RKO (cell line): Measurements from ENCODE around the gene RNF181.
"Not testable (repeated sequence)": the region's sequence is repeated elsewhere in the genome, so short reads cannot be mapped to it uniquely, and the experiment has no call there.

Source experiments
- DNase-seq: peaks from one replicate; pipeline ENCODE4 v3.0.0-alpha.2; 2016; ENCODE audit warnings: low spot score

RNF181 gene

GRCh38 chr2:85577386-85578242 is 17.9 kb upstream of the RNF181 start, which contains the start of gene VAMP8:
VAMP8 (plus strand) TSS chr2:85577586; CDS start chr2:85577647, 61 bp downstream.
- no peak for DNase-seq

DNA sequence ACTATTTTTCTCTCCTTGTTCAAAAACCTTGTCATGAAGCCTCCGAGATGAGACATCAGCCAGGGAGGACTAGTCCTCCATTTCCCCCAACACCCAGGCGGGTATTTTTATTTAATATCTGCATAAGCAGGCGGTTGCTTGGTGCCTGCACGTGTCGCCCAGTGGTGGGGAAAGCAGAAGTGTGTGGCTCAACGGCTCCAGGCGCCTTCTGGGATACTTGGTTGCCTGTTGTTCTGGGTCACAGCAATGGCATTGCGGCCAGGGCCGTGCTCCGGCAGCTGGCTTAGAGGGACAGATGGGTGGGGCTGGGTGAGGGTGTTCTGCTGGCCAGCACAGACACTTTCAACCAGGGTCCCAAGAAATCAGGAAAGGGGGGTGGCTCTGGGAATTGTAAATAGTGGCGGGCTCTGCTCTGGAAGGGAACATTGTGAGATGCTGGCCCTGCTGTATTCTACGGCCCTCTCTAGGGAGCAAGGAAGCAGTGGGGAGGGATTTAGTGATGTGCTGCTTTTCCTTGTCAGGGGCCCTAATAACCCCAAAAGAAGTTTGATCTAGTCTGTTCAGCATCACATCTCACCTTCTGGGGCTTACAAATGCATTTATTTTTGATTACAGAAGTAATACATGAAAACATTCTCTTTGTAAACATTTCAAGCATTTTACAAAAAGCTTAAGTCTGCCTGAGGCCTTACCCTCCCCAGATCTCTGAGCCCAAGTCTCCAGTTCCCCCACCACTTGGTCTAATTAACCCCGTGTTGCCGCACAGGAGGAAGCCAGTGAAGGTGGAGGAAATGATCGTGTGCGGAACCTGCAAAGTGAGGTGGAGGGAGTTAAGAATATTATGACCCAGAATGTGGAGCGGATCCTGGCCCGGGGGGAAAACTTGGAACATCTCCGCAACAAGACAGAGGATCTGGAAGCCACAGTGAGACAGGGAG is 17.0 kb upstream of the RNF181 start:
- DNase-seq, result no peak

DNA sequence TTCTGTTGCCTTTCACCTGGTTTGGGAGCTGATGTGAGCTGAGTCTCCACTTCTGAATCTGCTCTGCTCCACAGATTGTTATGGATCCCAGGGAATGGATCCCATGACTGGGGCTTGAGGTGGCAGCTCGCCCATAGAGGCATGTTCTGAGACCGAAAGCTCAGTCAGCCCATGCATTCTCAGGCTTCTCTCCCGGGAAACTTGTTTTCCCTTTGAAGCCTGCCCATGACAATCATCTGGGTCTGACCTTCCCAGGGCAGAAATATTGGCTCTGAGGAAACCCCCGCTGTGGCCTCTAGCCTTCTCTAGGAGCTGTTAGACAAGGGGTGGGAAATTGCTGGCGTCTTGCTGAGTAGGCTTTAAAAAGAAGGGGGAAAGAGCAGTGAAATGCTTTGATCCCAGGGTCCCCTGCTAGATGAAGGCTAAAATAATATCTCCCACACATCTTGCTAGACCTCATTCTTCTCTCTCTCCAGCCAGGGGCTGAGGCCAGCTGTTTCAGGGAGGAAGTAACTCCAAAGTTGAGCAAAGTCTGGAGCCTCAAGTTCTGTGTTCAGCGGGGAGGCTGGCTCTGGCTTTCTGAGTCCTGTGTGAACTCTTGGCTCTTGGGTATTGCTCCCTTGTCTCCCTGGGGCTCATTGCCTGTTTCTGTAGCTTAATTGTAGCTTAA is 16.1 kb upstream of the RNF181 start:
- DNase-seq, result no peak

- DNase-seq, result no peak
These were observed 15.3 kb upstream of the RNF181 start for GRCh38 chr2:85580206-85580605.

DNA sequence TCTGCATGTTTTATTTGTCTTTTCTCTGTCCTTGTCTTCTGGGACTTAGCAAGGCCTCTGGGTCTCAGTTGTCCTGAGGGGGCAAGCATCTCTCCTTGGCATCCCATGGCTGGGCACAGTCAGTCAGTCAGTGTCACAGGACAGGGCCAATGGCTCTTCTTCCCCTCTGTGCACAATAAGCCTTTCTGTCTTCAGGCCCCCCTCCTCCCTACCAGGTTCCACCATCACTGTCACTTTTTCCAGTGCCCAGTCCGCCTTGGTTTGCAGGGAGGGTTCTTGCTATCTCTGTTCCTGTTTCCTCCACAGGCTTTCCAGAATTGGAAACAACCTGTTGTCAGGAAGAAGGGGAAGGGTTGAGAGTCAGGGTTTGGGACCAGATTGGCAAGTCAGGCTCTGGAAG is 13.1 kb upstream of the RNF181 start:
- DNase-seq, result no peak

GRCh38 chr2:85583667-85584353 is 11.7 kb upstream of the RNF181 start:
- no peak for DNase-seq

DNA sequence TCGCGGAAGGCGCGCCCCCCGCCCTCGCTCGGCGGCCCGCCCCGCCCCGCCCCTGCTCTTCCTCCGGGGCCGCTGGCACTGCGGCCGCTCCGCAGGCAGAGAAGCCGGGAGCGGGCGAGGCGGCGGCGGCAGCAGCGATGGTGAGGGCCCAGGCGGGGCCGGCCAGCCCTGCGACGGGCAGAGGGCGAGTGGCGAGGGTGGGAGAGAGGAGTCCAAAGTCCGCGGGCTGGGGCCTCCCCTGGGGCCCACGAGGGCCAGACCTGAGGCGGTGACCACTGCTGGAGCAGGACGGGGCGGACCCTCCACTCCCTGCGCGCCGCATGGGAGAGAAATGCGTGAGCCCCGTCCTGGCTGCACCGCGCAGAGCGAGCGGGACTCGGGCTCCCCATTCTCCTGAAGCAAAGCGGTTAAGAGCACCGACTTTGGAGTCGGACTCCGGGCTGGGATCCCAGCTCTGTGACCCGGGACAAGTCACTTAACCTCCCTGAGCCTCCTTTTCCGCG is 11.1 kb upstream of the RNF181 start, which contains the start of gene VAMP5:
VAMP5 (plus strand) TSS at position 78 of the 503 bp plus-strand sequence; CDS start at position 138, 60 bp downstream.
- no peak for DNase-seq

GRCh38 chr2:85584857-85585780 is 10.4 kb upstream of the RNF181 start:
- peak; percentile 69 for DNase-seq

GRCh38 chr2:85585781-85586105 is 9.8 kb upstream of the RNF181 start:
- no peak for DNase-seq

- no peak for DNase-seq
These were observed 7.3 kb upstream of the RNF181 start for GRCh38 chr2:85588236-85588635.

DNA sequence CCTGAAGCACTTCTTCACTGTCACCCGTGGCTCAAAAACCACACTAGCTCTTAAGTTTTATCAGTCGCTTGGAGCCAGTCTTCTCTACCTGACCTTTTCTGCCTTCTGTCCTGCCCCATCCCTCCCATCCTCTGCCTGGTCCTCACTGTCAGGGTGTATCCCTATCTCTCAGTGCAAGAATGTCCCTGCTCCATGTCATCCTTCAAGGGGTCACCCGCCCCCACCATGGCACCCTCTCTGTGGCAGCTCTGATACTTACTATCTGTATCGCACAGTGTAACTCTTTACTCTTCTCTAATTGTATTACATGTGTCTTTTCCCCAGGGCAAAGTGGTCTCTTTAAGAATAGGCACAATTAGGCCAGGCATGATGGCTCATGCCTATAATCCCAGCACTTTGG is 6.9 kb upstream of the RNF181 start:
- no peak for DNase-seq

DNA sequence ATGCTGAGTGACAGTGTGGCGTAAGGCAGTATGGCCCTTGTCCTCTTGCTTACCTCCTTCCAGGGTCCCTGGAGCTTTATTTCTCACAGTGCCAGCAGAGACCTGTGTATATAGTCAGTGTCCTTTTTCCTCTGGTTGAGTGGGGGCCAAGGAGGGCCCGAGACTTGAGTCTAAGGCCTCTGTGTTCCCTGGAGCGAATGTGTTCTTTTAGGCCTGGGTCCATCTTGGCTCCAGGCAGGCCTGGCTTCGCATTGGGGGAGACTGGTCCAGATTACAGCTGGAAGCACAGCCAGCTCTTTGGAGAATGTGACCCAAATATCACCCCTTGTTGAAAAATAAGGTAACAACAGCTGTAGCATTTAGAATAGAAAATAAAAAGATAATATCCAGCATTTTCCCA is 6.4 kb upstream of the RNF181 start:
- DNase-seq, result no peak

DNA sequence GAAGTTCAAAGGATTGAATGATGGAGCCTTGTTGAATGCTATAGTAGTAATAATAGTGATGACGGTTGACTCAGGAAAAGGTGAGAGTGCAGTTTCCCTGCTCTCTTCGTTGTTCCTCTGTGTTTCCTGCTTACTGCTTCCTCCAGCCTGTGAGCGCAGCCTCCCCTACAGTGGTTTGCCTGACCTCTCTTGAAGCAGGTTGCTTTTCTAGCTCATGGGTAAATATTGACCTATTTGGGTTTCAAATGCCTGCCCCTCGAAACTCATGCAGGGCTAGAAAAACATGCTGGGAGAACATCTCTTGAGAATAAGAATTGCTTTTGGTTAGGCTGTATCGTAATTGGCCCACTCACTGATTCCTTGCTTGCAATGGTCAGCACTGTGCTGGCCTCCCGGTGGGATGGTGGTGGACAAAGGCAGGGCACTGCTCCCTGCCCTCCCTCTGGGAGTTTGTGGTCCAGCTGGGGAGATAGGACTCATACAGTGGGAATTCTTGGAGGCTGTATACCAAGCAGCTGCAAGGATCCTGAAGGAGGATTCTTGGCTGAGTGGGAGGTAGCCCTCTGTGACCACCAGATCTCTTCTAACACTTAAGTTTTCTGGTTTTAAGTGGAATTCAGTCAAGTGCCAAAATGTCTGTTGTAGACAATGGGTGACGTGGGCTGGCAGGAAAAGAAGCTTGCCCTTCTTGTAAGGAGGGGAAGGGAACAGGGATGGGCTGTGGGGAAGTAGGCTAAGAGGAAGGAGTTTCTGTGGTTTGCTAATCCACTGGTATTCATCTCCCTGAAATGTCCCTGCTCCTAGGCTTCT is 5.4 kb upstream of the RNF181 start:
- DNase-seq, result no peak

GRCh38 chr2:85590950-85591349 is 4.6 kb upstream of the RNF181 start:
- DNase-seq, result no peak

- DNase-seq, result no peak
These were observed 4.0 kb upstream of the RNF181 start for GRCh38 chr2:85591563-85591962.

DNA sequence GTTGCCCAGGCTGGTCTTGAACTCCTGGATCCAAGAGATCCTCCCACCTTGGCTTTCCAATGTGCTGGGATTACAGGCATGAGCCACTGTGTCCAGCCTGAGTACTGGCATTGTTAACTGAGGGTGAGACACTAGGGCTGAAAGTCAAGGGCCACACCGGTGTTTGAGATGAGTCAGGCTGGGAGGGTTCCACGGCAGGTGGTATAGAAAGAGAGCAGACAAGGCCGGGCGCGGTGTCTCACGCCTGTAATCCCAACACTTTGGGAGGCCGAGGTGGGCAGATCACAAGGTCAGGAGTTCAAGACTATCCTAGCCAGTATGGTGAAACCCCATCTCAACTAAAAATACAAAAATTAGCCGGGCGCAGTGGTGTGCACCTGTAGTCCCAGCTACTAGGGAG is 3.2 kb upstream of the RNF181 start:
- not testable (repeated sequence) for DNase-seq

GRCh38 chr2:85593023-85593422 is 2.5 kb upstream of the RNF181 start:
- no peak for DNase-seq

- DNase-seq, result no peak
These were observed 737 bp upstream of the RNF181 start for GRCh38 chr2:85594715-85595300.

DNA sequence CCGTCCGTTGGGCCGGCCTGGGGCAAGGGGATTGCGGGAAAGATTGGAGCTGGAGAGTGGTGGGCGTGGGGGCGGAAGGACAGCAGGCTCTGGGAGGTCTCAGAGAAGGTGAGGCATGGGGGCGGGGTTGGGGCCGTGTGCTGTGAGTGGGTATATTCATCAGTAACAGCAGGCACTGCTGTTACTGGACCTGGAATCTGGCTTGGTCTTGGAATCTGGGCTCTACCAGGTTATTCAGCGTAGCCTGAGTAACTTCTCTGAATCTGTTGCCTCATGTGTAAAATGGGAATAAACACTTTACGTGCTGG is 435 bp downstream of the RNF181 start:
- peak; percentile 50 for DNase-seq
